GM23338 (cell line): Measurements from ENCODE around the gene WDR70.

Experiments
- CREB1 ChIP-seq: fragments of 250-450 bp; sonication (Bioruptor Pico); IDR thresholded peaks from 2 replicates; pipeline ENCODE4 v1.5.0; 2020; ENCODE audit warnings: low read depth, mild to moderate bottlenecking, moderate library complexity
- CTCF ChIP-seq, 2 experiments: fragments of 200-600 bp in 1 of 2; sonication (generic) in 1 of 2; conservative IDR thresholded peaks; 2 replicates each; pipeline versions ENCODE4 v1.5.1 to v1.6.1; 2016 to 2017; ENCODE audit warnings: antibody characterized with exemption in 2 of 2, low read depth in 2 of 2, mild to moderate bottlenecking in 2 of 2, moderate library complexity in 1 of 2
- ETS1 ChIP-seq: IDR thresholded peaks from 2 replicates; pipeline ENCODE4 v1.6.1; 2016; ENCODE audit warnings: antibody characterized with exemption
- EZH2 ChIP-seq: fragments of 200-600 bp; sonication (generic); IDR thresholded peaks from one replicate; pipeline ENCODE4 v1.8.0; 2017; ENCODE audit warnings: antibody characterized with exemption, mild to moderate bottlenecking, low read depth; ENCODE audit not compliant: unreplicated experiment
- EZH2phosphoT487 ChIP-seq: fragments of 200-600 bp; sonication (generic); IDR thresholded peaks from one replicate; pipeline ENCODE4 v1.8.1; 2018; ENCODE audit warnings: antibody characterized with exemption; ENCODE audit not compliant: unreplicated experiment
- NANOG ChIP-seq: IDR thresholded peaks from 2 replicates; pipeline ENCODE4 v1.6.1; 2016; ENCODE audit warnings: antibody characterized with exemption, borderline replicate concordance
- POLR2AphosphoS5 ChIP-seq: IDR thresholded peaks from 2 replicates; pipeline ENCODE4 v1.6.1; 2016; ENCODE audit warnings: antibody characterized with exemption, low read depth
- REST ChIP-seq: IDR thresholded peaks from one replicate; pipeline ENCODE4 v1.6.1; 2018; ENCODE audit warnings: antibody characterized with exemption; ENCODE audit not compliant: unreplicated experiment
- ZNF114 ChIP-seq: fragments of 250-450 bp; sonication (Bioruptor Pico); IDR thresholded peaks from 2 replicates; pipeline ENCODE4 v1.5.0; 2020; ENCODE audit warnings: mild to moderate bottlenecking, moderate library complexity
- ZNF462 ChIP-seq: fragments of 250-450 bp; sonication (Bioruptor Pico); IDR thresholded peaks from 2 replicates; pipeline ENCODE4 v1.5.0; 2020; ENCODE audit warnings: mild to moderate bottlenecking, moderate library complexity

GRCh38 chr5:37568018-37568753 is 189.1 kb downstream of the WDR70 start:
- TF ChIP-seq REST (no peak), POLR2AphosphoS5 (no peak), CTCF (conservative IDR thresholded peaks at IDR 0.05; ENCODE audit: low read depth in 2 of 2) (no peak), EZH2phosphoT487 (no peak), ETS1 (no peak), CREB1 (CRISPR knock-in tag) (no peak), ZNF114 (CRISPR knock-in tag) (no peak), EZH2 (no peak), ZNF462 (CRISPR knock-in tag) (no peak), NANOG (no peak)
